GM18858 (cell line): ENCODE measurements around the gene VCL.
"Not testable (repeated sequence)": the region's sequence is repeated elsewhere in the genome, so short reads cannot be mapped to it uniquely, and the experiment has no call there.

Source experiments
- ATAC-seq: cut with Tn5 transposase; IDR thresholded peaks from one replicate; pipeline ENCODE4 v1.9.1; 2021; ENCODE audit not compliant: unreplicated experiment

Gene VCL

DNA sequence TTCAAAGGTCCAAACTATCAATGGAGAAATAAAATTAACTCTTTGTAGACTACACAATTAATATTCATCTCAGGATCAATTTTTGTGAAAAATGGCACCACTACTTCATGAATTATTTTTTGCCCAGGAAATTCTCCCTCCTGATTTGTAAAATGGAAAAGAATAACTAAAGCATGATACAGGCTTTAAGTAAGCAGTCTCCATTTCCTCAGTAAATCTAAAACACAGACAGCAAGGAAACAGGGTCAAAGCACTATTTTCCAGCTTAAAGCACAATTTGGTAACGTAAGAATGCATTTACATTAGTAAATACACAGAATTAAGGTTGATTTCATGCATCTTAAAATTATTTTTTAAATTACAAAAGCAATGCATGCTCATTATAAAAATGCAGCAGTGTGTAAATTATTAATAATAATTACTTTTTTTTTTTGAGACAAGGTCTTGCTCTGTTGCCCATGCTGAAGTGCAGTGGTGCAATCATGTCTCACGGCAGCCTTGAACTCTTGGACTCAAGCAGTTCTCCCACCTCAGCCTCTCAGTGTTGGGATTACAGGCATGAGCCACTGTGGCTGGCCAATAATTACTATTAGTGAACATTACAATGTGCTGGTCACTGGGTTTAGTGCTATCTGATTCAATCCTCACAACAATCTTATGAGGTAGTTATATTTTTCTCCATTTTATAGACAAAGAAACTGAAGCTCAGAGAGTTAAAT lies 26.1 kb upstream of the VCL start:
- ATAC-seq = no peak

DNA sequence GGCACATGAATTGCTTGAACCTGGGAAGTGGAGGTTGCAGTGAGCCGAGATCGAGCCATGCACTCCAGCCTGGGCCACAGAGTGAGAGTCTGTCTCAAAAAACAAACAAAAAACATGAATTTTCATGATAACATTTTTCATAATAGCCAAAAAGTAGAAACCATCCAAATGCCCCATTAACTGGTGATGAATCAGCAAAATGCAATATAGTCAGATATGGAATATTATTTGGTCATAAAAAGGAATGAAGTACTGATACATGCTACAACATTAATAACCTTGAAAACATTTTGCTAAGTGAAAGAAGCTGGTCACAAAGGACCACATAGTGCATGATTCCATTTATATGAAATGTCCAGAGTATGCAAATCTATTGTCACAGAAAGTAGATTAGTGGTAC lies 24.5 kb upstream of the VCL start:
- ATAC-seq = no peak

DNA sequence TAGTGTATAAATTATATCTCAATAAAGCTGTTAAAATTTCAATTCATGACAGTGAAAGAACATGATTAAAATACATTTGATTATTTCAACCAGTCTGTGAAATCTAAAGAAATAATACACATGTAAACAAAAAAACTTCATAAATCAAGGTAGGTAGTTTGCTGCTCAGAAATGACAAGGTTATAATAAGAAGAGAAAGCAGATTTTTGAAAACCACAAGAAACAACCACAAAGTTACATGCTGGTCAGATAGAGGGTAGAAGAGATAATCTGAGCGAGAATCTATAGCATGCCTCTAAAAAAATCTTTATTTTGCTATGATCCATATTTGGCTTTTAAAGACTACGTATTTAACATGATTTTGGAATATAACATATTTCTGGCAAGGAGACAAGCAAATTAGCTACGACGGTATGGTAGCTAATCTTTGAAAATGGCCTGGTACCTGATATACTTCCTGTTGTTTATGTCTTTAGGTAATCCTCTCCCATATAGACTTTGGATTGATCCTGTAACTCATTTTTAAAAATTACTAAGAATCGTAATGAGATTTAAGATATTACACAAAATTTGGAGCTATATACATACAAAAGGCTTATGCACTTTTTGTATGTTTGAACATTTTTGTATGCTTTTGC lies 23.5 kb upstream of the VCL start:
- ATAC-seq = no peak

DNA sequence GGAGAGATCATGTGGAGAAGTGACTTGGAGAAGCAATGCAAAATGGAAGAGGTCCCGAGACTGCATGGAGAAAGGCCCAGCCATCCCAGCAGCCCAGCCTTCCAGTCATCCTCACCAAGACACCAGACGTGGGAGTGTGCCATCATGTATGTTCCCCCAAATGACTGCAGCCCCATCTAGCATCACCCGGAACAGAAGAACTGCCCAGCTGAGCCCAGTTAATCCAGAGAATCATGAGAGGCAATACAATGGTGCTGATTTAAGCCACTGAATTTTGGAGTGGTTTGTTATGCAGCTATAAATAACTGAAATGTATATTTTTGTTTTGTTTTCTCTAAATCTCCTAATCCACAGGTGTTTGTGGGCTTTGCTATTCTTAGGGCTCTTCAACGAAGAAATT lies 22.5 kb upstream of the VCL start:
- ATAC-seq = no peak

DNA sequence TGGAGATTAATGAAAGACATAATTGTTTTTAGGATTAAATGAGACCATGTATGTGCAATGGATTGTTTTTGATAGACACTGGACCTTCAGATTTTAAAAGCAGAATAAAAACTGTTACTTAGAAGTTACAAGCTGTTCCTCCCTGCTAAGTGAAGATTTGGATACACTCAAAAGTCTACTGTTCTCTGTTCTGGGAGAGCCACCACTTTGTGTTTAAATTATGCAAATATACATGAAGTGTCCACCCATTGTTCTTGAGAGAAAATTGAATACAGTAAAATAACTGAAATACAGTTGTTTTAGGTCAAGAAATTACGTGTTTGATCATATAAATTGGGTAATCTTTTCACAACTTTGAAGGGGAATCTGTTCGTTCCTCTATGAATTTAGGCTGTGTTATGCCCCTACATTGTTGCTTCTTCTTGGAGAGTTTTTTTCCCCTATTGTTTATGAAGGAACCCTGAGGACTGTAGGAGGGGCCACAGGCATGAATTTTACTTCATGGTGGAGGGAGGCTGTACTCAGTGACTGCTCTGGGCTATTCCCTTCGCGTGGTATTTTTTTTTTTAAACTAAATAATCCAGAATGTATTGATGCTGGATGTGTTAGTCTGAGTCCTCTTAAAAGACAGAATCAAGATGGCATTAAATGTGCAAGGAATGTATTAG lies 18.6 kb upstream of the VCL start:
- ATAC-seq = no peak

DNA sequence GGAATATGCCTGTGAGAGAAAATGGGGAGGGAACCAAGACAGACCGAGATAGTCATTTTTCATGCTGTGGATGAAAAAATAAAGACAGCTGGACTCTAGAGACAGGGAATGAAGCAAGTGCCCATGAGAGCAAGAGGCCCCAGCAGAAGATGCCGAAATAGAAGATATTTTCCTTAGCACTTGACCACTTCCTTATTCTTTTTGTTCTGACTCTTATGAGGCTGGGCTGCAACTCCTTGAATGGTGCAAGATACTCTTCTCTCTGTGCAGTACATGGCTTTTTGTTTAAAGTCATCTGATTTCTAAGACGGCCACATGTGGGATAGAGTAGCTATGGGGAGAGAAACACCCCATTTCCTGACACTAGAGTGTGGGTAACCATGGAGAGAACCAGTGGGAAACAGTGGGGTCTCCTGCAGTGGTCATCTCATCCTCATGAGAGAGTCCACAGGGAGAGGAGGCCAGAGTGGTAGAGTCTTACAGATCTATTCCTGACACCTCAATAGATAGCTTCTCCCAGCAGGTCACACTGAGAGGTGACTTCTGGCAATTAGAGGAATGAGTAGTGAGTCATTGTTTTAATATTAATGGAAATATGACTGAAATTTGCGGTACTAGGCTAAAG lies 18.0 kb upstream of the VCL start:
- ATAC-seq = no peak

DNA sequence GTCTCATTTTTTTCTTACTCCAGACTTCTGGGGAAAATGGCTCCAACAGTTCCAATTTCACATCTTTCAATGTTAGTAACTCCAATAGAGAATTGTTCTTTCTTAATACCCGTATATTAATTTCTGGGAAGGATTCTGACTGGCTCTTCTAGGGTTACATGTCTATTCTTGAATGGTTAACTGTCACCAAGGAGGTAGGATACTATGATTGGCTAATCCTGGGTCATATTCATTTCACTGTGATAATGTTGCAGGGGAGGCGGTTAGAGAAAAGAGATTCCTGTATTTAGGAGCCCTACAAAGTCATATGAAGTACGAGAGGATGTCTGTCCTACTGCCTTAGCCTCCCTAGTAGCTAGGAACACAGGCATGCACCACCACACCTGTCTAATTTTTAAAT lies 16.1 kb upstream of the VCL start:
- ATAC-seq = no peak

DNA sequence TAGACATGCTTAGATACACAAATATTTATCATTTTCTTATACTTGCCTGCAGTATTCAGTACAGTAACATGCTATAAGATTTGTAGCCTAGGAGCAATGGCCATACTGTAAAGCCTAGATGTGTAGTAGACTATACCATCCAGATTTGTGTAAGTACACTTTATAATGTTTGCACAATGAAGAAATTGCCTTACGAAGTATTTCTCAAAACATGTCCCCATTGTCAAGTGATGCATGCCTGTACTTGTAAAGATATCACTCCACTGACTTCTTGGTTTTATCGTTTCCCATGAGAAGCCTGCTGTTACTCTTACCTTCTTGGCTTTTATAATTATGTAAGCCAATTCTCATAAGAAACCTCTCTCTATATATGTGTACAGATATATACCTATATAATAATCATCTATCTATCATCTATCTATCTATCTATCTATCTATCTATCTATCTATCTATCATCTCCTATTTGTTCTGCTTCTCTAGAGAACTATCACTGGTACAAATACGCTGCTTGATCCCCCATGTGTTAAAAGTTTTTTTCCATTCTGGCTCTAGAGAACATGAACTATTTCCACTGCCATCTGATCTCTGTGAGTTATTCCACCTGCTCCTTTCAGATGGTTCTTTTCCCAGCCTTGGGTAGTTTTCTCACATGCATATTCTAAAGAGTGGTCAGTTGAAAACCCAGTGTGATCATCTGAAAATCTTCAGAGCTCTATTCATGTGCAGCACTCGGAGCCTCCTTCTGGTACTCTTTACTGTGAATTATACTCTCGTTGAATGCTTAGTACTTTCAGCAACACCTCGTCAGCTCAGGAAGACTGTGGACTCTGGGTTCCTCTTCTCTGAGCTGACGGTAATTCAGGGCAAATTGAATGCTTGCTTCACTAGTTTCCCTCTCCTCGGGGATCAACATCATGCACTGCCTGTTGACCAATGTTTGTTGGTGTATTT lies 14.5 kb upstream of the VCL start:
- no peak for ATAC-seq

DNA sequence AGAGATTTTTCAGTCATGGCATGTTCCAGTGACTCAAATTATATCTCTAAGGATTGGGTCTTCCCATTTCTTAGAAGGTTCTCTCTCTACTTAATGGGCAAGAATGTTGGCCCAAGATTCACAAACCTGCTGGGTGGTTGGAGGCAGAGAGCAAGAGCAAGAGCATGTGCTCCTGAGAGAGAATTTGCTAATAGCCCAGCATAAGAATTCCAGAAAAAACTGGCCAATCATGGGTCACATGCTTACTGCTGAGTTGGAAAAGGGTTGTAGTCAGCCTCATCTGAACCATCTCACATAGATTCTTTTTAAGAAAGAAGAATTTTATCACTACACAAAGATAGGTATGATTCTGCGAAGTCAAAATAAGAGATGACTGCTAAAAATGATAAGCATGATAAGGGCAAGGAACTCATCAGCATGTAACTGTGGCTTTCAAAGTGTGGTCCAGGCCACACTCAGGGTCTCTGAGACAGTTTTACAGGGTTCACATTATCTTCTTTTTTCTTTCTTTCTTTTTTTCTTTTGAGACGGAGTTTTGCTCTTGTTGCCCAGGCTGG lies 8.2 kb upstream of the VCL start:
- ATAC-seq = no peak

DNA sequence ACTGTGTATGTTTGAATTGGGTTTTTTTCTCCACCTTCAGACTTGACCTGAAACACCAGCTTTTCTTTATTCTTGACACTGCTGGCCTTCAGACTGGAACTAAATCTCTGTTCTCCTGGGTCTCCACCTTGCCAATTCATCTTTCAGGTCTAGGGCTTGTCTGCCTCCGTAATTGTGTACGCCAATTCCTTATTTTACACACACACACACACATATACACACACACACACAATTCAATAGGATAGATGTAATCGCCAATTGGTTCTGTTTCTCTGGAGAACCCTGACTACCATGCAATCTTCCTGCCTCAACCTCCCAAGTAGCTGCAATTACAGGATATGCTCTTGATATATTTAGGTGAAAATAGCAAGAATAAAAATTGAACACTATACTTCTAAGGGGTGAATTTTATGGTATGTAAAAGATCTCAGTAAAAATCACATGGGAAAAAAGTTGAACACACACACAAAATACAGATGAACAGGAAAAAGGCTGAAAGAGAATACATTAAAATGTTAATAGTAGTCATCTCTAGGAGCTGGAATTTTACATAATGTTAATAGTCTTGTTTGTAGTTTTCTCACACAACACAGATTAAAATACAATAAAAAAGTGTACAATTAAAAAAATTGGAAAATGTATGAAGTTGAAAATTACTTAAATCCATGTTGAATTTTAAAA lies 6.6 kb upstream of the VCL start:
- no peak for ATAC-seq

DNA sequence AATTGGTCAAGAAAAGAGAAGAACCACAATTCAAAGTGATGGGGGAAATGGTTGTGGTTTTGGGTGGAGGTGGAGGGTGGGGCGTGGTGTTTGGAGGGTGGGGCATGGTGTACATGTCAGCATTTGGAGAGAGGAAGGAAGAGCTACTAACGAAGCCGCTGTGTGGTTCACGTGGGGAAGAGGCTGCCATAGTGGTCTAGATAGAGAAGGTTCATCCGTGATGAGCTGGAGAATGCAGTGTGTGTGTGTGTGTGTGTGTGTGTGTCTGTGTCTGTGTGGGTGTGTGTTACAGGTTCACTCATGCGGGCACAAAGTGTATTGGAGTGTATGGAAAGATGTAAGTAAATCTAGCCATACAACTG lies 6.1 kb upstream of the VCL start:
- ATAC-seq = no peak

DNA sequence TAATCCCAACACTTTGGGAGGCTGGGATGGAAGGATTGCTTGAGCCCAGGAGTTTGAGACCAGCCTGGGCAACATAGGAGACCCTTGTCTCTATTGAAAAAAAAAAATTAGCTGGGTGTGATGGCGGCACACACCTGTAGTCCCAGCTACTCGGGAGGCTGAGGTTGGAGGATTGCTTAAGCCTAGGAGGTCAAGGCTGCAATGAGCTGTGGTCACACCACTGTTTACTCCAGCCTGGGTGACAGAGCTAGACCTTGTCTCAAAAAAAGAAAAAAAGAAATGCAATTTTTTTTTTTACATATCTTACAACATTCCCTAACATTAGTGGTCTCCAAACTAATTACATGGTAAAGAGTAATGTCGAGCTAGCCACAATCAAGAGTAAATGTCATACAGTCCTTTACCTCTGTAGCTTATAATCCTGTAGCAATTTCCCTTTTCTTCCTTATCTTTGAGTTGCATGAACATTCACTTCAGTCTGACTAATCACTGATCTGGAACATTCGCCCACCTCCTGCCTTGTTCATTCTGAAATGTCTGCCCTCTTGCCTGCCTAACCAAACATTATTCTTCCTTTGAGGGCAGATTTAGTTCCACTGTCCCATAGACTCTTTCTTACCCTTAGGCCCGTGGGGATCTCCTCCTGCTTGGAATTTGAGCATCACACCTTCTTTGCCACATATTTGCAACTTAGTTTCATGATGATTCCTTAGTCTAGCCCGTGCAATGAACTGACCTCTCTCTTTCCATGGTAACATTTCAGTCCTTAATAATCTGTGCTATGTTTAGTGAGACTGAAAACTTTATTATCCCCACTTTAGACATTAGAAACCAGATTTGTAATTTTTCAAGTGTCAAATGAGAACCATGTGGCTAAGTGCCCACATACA lies 4.8 kb upstream of the VCL start:
- no peak for ATAC-seq

DNA sequence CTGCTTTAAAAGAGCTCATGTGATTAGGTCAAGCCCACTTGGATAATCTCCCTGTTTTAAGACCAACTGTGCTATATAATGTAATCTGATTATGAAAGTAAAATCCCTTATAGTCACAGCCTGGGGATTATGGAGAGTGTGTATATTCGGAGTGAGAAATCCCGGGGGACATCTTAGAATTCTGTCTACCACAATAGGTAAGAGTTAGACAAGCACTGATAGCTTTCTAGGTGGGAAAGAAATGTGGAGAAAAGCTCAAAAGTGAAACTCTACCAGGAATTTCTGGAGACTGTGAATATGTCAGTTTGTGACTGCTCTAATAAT lies 2.9 kb upstream of the VCL start:
- ATAC-seq = no peak

DNA sequence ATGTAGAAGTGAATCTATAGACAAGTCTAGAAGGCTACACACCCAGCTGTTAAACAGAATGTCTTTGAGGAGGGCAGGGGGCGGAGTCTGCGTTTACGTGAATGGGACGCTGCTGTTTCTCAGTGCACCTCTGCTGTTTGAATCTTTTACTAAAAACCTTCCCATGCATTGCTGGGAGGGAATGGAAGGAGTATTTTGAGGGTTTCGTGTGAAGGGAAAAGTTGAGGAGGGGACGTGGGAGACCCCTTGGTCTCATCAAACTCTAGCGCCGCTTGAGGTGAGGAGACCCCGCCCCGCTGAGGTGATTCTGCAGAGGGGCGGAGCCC lies 492 bp upstream of the VCL start:
- peak; percentile 45 for ATAC-seq

DNA sequence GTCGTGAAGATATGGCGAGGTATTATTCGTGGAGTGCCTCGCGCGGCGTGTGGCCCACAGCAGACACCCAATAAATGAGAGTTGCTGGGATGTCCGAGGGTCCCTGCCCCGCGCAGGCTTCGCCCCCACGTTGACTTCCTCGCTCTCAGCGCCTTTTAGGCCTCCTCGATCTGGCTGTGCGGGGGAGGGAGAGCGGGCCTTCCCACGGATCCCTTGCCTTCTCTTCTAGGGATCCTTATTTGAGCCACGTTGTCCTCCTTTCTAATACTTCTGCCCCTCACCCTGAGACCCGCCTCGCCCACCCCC lies 660 bp downstream of the VCL start:
- no peak for ATAC-seq

DNA sequence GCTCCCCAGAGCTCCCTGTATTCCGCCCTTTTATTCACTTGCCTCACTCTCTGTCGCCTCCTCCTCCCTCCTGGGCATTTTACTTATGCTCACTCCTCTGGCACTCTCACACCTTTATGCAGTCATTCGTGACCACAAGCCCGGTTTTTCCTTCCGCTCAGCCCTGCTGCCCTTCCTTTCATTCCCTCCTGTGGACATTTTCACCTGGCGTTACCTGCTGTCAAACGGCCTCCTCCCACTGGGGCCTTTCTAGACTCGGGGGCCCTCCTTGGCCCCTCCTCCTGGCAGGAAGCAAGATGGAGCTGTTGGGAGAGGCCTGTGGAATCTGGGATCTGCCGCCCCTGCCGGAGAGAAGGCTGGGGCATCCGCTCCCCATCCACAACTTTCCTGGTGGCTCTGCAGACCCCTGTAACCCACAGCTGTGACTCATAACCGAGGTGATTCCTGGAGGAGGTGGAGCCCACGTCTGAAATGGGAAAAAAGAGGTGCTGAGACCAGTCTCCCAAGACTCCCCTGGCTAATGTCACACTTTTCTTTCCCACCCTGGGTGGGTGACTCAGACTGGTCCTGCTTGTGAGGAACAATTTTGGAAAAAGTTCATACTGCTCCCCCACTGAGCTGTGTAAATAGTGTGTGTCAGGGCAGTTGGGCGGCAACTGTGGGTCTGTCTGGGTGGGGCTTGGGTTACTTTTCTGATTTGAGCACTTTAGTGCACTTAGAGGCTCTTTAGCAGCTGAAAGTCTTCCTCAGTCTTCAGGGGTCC lies 1.2 kb downstream of the VCL start:
- no peak for ATAC-seq

DNA sequence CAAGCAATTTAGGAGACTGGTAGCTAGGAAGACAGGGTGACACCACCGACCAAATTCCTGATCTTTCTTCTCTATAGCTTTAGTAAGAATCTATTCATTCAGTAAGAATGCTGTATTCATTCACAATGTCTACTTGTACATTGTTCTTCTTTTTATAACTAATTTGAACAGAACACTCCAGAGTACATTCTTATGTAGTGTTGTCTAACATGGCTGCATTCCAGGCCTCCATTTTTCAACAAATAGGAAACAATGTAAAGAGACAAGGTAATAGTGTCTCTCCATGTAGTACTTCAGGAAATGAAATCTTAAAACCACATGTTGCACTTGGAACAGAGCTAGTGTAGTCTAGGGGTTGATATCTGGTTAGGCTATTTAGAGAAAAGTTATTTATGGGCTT lies 1.8 kb downstream of the VCL start:
- ATAC-seq = no peak

DNA sequence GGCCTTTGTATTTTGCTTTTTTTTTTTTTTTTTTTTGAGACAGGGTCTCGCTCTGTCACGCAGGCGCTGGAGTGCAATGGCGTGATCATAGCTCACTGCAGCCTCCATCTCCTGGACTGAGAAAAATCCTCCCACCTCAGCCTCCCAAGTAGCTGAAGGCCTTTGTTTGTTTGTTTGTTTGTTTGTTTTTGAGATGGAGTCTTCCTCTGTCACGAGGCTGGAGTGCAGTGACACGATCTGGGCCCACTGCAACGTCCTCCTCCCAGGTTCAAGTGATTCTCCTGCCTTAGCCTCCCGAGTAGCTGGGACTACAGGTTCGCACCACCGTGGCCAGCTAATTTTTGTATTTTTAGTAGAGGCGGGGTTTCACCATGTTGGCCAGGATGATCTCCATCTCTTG lies 2.3 kb downstream of the VCL start:
- ATAC-seq = not testable (repeated sequence)
